Stomach (tissue), 9 donors: ENCODE results near the gene BICD1. TPM values are rescaled to one million over a fixed set of nuclear protein-coding genes. Genes with fewer than 3 reads are reported as not detected.

Experiments used
- DNase-seq, 2 donors: peaks; one replicate each; pipeline versions ENCODE4 v3.0.0 to v3.0.0-alpha.2; 2013 to 2019
- H3K27ac ChIP-seq, 5 donors: fragments of 200-600 bp in 4 of 5; sonication (generic) in 4 of 5; one replicate each; pipeline ENCODE4 v1.5.1; 2013 to 2019; ENCODE audit warnings: mild to moderate bottlenecking in 1 of 5, moderate library complexity in 1 of 5
- H3K27me3 ChIP-seq, 3 donors: fragments of 200-600 bp; sonication (generic); one replicate each; pipeline ENCODE4 v1.5.1; 2017 to 2019; ENCODE audit warnings: mixed run types in 1 of 3
- H3K36me3 ChIP-seq, 4 donors: fragments of 200-600 bp; sonication (generic); 1 replicate in 3 of 4; 2 replicates in 1 of 4; pipeline ENCODE4 v1.5.1; 2016 to 2019
- H3K4me1 ChIP-seq, 4 donors: fragments of 200-600 bp; sonication (generic); one replicate each; pipeline ENCODE4 v1.5.1; 2016 to 2019
- H3K4me3 ChIP-seq, 4 donors: fragments of 200-600 bp; sonication (generic) in 3 of 4; one replicate each; pipeline ENCODE4 v1.5.1; 2016 to 2019; ENCODE audit warnings: mild to moderate bottlenecking in 1 of 4
- H3K9me3 ChIP-seq, 4 donors: fragments of 200-600 bp; sonication (generic); one replicate each; pipeline ENCODE4 v1.5.1; 2016 to 2019
- EP300 ChIP-seq: sonication (generic); formaldehyde crosslinking; IDR thresholded peaks from one replicate; pipeline ENCODE4 v1.6.1; 2017; ENCODE audit warnings: antibody characterized with exemption
- POLR2A ChIP-seq, 4 donors: fragments of 450-650 bp; IDR thresholded peaks; one replicate each; pipeline ENCODE4 v1.6.1; 2016; ENCODE audit warnings: antibody characterized with exemption in 4 of 4, control low read depth in 2 of 4, mild to moderate bottlenecking in 1 of 4, moderate library complexity in 1 of 4
- POLR2AphosphoS5 ChIP-seq, 3 donors: sonication (generic); formaldehyde crosslinking; IDR thresholded peaks; one replicate each; pipeline ENCODE4 v1.6.1; 2016; ENCODE audit warnings: antibody characterized with exemption in 3 of 3
- WGBS, 5 donors: extraction: QIAGEN DNeasy Blood & Tissue Kit in 3 of 5; methylation state at CpG; one replicate each; pipeline versions ENCODE4 v1.1.5 to v1.1.7; 2013 to 2018; 5-methylcytosine and 5-hydroxymethylcytosine counted together
- intact Hi-C: fragments of 100-400 bp; cut with DNase I; formaldehyde crosslinking; loops from one replicate; pipeline ENCODE4 v1.15.1; 2023; ENCODE audit warnings: low total_unique reads
- polyA plus RNA-seq, 3 donors: library from polyadenylated mRNA; stranded (reverse); fragments of 200-250 nt; gene quantifications; one replicate each; pipeline ENCODE4 v1.2.3, GENCODE V29; 2013
- total RNA-seq, 5 donors: library from RNA; depleted of rRNA; stranded (reverse); fragments of >200 nt; gene quantifications; one replicate each; pipeline versions ENCODE4 v1.1.0 to v1.2.3, GENCODE V29; 2014 to 2016
- TF ChIP-seq, protein P1 (sequence below), 7 experiments: fragments of 450-650 bp in 4 of 7; fragments of 200-600 bp in 3 of 7; sonication (generic) in 3 of 7; IDR thresholded peaks; one replicate each; pipeline ENCODE4 v1.5.1; 2016 to 2019; ENCODE audit warnings: antibody characterized with exemption in 7 of 7, control low read depth in 2 of 7, mild to moderate bottlenecking in 1 of 7
- donor health status: healthy with polysubstance abuse.
- donor health status: Bipolar disorder and iron deficiency.
- donor health status: healthy.

BICD1 gene
- total and polyA plus RNA-seq, 8 donors: 1.6 to 17.3 (median 2.1) TPM

DNA sequence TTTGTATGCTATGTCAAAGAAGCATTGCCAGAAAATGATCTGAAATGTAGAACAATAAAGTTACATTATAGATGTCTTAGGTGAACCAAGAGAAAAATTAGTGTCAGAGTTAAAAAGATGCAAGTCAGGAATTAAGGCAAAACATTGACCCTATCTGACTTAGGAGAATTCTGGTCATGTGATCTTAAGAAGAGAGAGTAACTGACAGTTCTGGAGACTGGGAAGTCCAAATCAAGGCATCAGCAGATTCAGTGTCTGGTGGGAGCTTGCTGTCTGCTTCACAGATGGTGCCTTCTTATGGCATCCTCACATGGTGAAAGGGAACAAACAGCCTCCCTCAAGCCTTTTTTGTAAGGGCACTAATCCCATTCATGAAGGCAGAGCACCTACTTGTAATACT lies 42.8 kb downstream of the BICD1 start:
- TF ChIP-seq POLR2AphosphoS5 (IDR thresholded peaks at IDR 0.05): no peak
- TF ChIP-seq, protein P1, sequence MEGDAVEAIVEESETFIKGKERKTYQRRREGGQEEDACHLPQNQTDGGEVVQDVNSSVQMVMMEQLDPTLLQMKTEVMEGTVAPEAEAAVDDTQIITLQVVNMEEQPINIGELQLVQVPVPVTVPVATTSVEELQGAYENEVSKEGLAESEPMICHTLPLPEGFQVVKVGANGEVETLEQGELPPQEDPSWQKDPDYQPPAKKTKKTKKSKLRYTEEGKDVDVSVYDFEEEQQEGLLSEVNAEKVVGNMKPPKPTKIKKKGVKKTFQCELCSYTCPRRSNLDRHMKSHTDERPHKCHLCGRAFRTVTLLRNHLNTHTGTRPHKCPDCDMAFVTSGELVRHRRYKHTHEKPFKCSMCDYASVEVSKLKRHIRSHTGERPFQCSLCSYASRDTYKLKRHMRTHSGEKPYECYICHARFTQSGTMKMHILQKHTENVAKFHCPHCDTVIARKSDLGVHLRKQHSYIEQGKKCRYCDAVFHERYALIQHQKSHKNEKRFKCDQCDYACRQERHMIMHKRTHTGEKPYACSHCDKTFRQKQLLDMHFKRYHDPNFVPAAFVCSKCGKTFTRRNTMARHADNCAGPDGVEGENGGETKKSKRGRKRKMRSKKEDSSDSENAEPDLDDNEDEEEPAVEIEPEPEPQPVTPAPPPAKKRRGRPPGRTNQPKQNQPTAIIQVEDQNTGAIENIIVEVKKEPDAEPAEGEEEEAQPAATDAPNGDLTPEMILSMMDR (IDR thresholded peaks at IDR 0.05): no peak
- no peak for TF ChIP-seq POLR2A (IDR thresholded peaks at IDR 0.05)
- no peak for TF ChIP-seq EP300
- Histone ChIP-seq H3K4me3 (no peak overlapping the region), H3K36me3 (no peaks in the 10 kb centered on the region), H3K9me3 (no peaks in the 10 kb centered on the region), H3K27me3 (no peaks in the 10 kb centered on the region), H3K4me1 (no peaks in the 10 kb centered on the region), H3K27ac (no peak overlapping the region)
- DNase-seq: no peak
- intact Hi-C loops: no loop called here

DNA sequence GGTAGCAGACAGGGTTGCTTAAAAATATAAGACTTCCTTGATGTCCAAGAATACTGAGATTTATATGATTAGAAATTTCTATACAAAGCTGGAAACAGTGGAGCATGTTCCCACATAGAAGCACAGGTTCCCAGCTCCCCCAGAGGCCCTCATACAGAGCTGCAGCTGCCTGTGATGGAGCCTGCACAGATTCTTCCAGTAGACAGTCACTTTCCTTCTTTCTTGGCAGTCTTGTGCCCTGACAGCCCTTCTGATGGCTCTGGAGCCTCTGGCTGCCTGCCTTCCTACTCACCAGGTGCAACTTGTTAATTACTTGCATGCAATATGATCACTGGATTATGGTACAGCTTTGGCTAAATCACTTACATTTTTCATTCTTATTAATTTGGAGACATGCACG lies 44.4 kb downstream of the BICD1 start:
- WGBS, 5 donors: 83 to 100% (median 88%) methylated on average over 1 of the region's 1 CpG
- no peaks in the 10 kb centered on the region for H3K27me3 ChIP-seq
- H3K27ac ChIP-seq: no peak overlapping the region
- H3K9me3 ChIP-seq: no peaks in the 10 kb centered on the region
- H3K4me3 ChIP-seq: no peak overlapping the region
- TF ChIP-seq POLR2AphosphoS5 (IDR thresholded peaks at IDR 0.05): no peak
- no peak for TF ChIP-seq EP300
- TF ChIP-seq, protein P1 (IDR thresholded peaks at IDR 0.05): no peak
- no peak for TF ChIP-seq POLR2A (IDR thresholded peaks at IDR 0.05)
- no peak for DNase-seq
- no peaks in the 10 kb centered on the region for H3K4me1 ChIP-seq
- no peaks in the 10 kb centered on the region for H3K36me3 ChIP-seq
- intact Hi-C loops: no loop called here

DNA sequence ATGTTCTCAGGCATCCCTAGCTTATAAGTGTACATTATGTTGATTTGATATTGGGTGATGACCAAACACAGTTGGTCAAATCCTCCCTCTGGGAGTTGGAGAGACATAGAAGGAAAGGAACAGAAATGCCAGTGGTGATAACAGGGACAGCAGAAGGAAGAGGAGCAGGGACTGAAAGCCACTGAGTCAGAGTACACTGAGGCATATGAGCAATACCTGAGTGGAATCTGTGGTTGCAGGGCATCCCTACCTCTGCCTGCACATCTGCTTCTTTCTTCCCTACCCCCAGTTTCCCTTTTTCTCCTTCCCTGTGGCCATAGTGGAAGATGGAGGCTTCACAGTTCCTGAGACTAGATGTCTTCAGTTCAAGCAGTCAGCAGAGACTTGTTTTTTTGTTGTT lies 44.9 kb downstream of the BICD1 start:
- H3K4me3 ChIP-seq: no peak overlapping the region
- no peaks in the 10 kb centered on the region for H3K4me1 ChIP-seq
- no peaks in the 10 kb centered on the region for H3K9me3 ChIP-seq
- intact Hi-C loops: no loop called here
- no peak for DNase-seq
- H3K27me3 ChIP-seq: no peaks in the 10 kb centered on the region
- H3K27ac ChIP-seq: no peak overlapping the region
- TF ChIP-seq POLR2A (IDR thresholded peaks at IDR 0.05) (no peak), POLR2AphosphoS5 (IDR thresholded peaks at IDR 0.05) (no peak)
- H3K36me3 ChIP-seq: no peaks in the 10 kb centered on the region

DNA sequence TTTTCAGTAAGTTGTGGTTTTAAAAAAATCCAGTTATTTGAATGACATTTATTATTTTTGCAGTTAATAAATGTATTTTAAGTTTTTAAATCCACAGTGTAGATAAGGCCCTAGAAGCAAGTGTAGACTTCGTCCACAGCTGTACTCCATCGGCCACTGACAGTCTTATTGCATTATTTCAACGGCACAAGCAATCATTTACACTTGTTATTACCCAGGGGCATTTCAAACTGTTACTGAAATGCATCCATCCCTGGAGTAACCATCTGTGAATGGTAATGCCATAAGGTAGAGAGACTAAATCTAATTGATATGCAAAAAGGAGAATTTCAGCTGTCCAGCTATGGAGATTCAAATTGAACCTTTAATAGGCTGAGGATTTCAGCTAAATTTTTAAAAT lies 48.4 kb downstream of the BICD1 start:
- intact Hi-C loops: no loop called here
- no peaks in the 10 kb centered on the region for H3K4me1 ChIP-seq
- H3K4me3 ChIP-seq: no peak overlapping the region
- no peak overlapping the region for H3K27ac ChIP-seq
- H3K36me3 ChIP-seq: no peaks in the 10 kb centered on the region
- no peak for DNase-seq
- H3K9me3 ChIP-seq: no peaks in the 10 kb centered on the region
- no peaks in the 10 kb centered on the region for H3K27me3 ChIP-seq
- TF ChIP-seq EP300: no peak
- TF ChIP-seq, protein P1 (IDR thresholded peaks at IDR 0.05): no peak
- TF ChIP-seq POLR2A (IDR thresholded peaks at IDR 0.05): no peak
- TF ChIP-seq POLR2AphosphoS5 (IDR thresholded peaks at IDR 0.05): no peak
- 77 to 90% (median 85%) methylated on average over 3 of the region's 3 CpGs for WGBS, 5 donors

DNA sequence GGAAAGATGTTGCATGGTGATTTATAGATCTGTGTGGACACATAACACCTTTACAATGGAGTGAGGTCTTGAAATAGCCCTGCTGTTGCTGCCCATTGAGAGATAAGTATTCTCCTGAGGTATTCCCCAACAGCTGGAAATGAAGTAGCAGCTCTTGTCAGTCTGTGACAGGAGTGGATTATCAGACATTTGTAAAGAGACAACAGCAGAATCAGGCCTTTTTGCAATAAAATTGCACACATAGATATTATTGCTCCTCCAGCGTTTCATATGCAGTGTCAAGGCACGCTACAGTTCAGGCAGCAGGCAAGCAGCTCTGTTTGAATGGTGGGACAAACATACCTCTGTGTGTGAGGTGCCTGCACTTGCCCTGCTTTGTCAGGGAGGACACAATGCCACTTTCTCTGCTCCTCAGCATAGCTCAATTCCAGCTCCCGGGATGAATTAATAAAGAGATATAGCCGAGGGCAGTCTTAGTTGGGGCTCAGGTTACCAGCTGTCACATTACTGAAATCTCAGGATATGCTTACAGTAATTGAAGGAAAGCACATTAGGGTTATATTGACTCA lies 49.4 kb downstream of the BICD1 start:
- 43 to 64% (median 54%) methylated on average over 4 of the region's 4 CpGs for WGBS, 5 donors
- intact Hi-C loops: no loop called here
- TF ChIP-seq EP300: no peak
- no peaks in the 10 kb centered on the region for H3K4me1 ChIP-seq
- H3K4me3 ChIP-seq: no peak overlapping the region
- H3K9me3 ChIP-seq: no peaks in the 10 kb centered on the region
- H3K36me3 ChIP-seq: no peaks in the 10 kb centered on the region
- H3K27me3 ChIP-seq: no peaks in the 10 kb centered on the region
- no peak overlapping the region for H3K27ac ChIP-seq
- DNase-seq: no peak
